ENCODE measurements around the gene NF1.

- TF ChIP-seq CTCF (IDR thresholded peaks at IDR 0.05) = no peak
- no peak for TF ChIP-seq POLR2A (IDR thresholded peaks at IDR 0.05)
Observed at GRCh38 chr17:31415004-31415454, 320.3 kb downstream of the NF1 start.

All from tibial nerve (tissue), 3 donors.